A549 (cell line): Measurements from ENCODE around the gene ARHGEF7. TPM values are rescaled to one million over a fixed set of nuclear protein-coding genes. Genes with fewer than 3 reads are reported as not detected.

Experiments
- ATAC-seq, 2 experiments: fragments of 200-7000 bp in 1 of 2; fragments of >200 bp in 1 of 2; cut with Nextera tagmentation in 1 of 2; cut with Tn5 transposase in 1 of 2; 3 replicates each; pipeline versions ENCODE4 v1.8.0 to v1.9.1; 2018 to 2020; ENCODE audit warnings: mild to moderate bottlenecking in 1 of 2, moderate library complexity in 1 of 2
- CTCF ChIA-PET: fragments of 300-600 bp; sonication (Branson Sonifier 250); formaldehyde crosslinking; extraction: SDS; loops from one replicate; lab custom pipeline; 2021; ENCODE audit warnings: antibody characterized with exemption, inconsistent platforms; lab: Yijun Ruan, JAX
- POLR2A ChIA-PET: fragments of 350-600 bp; formaldehyde crosslinking; extraction: SDS; loops from one replicate; lab custom pipeline; 2021; ENCODE audit warnings: antibody characterized with exemption, inconsistent platforms; lab: Yijun Ruan, JAX
- DNase-seq, 2 experiments: peaks; one replicate each; pipeline versions ENCODE4 v3.0.0 to v3.0.0-alpha.2; 2011 to 2016; ENCODE audit warnings: low read depth in 1 of 2, low spot score in 1 of 2
- FAIRE-seq: peaks from 2 replicates; lab custom pipeline; 2011; peaks lifted over from hg19 to GRCh38; lab: Jason Lieb, UNC
- H3K27ac ChIP-seq, 2 experiments: fragments of >200 bp; sonication (Bioruptor Twin); formaldehyde crosslinking; 3 replicates each; pipeline ENCODE4 v1.5.1; 2016 to 2017
- H3K4me1 ChIP-seq: fragments of >200 bp; sonication (Bioruptor Twin); formaldehyde crosslinking; 3 replicates; pipeline ENCODE4 v1.6.1; 2016
- H3K4me2 ChIP-seq: fragments of >200 bp; sonication (Bioruptor Twin); formaldehyde crosslinking; 3 replicates; pipeline ENCODE4 v1.6.1; 2016
- H3K4me3 ChIP-seq: fragments of >200 bp; sonication (Bioruptor Twin); formaldehyde crosslinking; 3 replicates; pipeline ENCODE4 v1.5.1; 2016
- H3K9me3 ChIP-seq: fragments of >200 bp; sonication (Bioruptor Twin); formaldehyde crosslinking; 3 replicates; pipeline ENCODE4 v1.6.1; 2016
- BCL3 ChIP-seq: fragments of >200 bp; sonication (Bioruptor Twin); formaldehyde crosslinking; IDR thresholded peaks from 3 replicates; pipeline ENCODE4 v1.6.1; 2016
- CBX8 ChIP-seq: fragments of 200-600 bp; sonication (generic); IDR thresholded peaks from 2 replicates; pipeline ENCODE4 v1.6.1; 2016
- EHF ChIP-seq: fragments of 250-450 bp; sonication (Bioruptor Pico); IDR thresholded peaks from 2 replicates; pipeline ENCODE4 v1.5.0; 2020; ENCODE audit warnings: mild to moderate bottlenecking
- EHMT2 ChIP-seq: fragments of 200-600 bp; sonication (generic); IDR thresholded peaks from 2 replicates; pipeline ENCODE4 v1.6.1; 2016; ENCODE audit warnings: antibody characterized with exemption, low read depth, mild to moderate bottlenecking, moderate library complexity
- FOSB ChIP-seq: fragments of 250-450 bp; sonication (Bioruptor Pico); IDR thresholded peaks from 2 replicates; pipeline ENCODE4 v1.5.0; 2020; ENCODE audit warnings: mild to moderate bottlenecking, moderate library complexity
- FOXS1 ChIP-seq: fragments of 250-450 bp; sonication (Bioruptor Pico); IDR thresholded peaks from 2 replicates; pipeline ENCODE4 v1.5.0; 2020; ENCODE audit warnings: mild to moderate bottlenecking, moderate library complexity
- HES2 ChIP-seq: fragments of >200 bp; sonication (Bioruptor Twin); formaldehyde crosslinking; IDR thresholded peaks from 2 replicates; pipeline ENCODE4 v1.6.1; 2016
- HEYL ChIP-seq: fragments of 250-450 bp; sonication (Bioruptor Pico); IDR thresholded peaks from 2 replicates; pipeline ENCODE4 v1.8.0; 2021; ENCODE audit warnings: mild to moderate bottlenecking, moderate library complexity
- HOXA7 ChIP-seq: fragments of 250-450 bp; sonication (Bioruptor Pico); IDR thresholded peaks from 2 replicates; pipeline ENCODE4 v1.5.0; 2020; ENCODE audit warnings: mild to moderate bottlenecking, moderate library complexity
- NPAS2 ChIP-seq: fragments of 250-450 bp; sonication (Bioruptor Pico); IDR thresholded peaks from 2 replicates; pipeline ENCODE4 v1.8.0; 2022; ENCODE audit warnings: mild to moderate bottlenecking, moderate library complexity, borderline replicate concordance
- PBX3 ChIP-seq: IDR thresholded peaks from 2 replicates; pipeline ENCODE4 v1.6.1; 2012
- PHF8 ChIP-seq: fragments of 200-600 bp; sonication (generic); IDR thresholded peaks from 2 replicates; pipeline ENCODE4 v1.6.1; 2016; ENCODE audit warnings: low read depth, mild to moderate bottlenecking, antibody characterized with exemption, moderate library complexity, borderline replicate concordance
- POLR2A ChIP-seq: IDR thresholded peaks from 2 replicates; pipeline ENCODE4 v1.6.1; 2012; ENCODE audit warnings: mild to moderate bottlenecking, low read length
- POLR2AphosphoS2 ChIP-seq: conservative IDR thresholded peaks from 2 replicates; pipeline ENCODE4 v1.6.1; 2012; ENCODE audit warnings: low read length, improper control_type of control experiment, inconsistent platforms
- RCOR1 ChIP-seq: fragments of 150-350 bp; IDR thresholded peaks from 2 replicates; pipeline ENCODE4 v1.6.1; 2014; ENCODE audit warnings: antibody characterized with exemption, low read length, low read depth
- ZC3H11A ChIP-seq: fragments of 450-650 bp; IDR thresholded peaks from 2 replicates; pipeline ENCODE4 v1.6.1; 2014; ENCODE audit warnings: antibody characterized with exemption, mild to moderate bottlenecking
- ZNF302 ChIP-seq: fragments of 250-450 bp; sonication (Bioruptor Pico); IDR thresholded peaks from 2 replicates; pipeline ENCODE4 v1.9.0; 2021; ENCODE audit warnings: inconsistent platforms, mild to moderate bottlenecking, moderate library complexity
- WGBS: methylation state at CpG from one replicate; pipeline ENCODE4 v1.1.6; 2017; ENCODE audit errors: missing lambda C conversion rate; 5-methylcytosine and 5-hydroxymethylcytosine counted together
- polyA plus RNA-seq, 4 experiments: library from polyadenylated mRNA; depleted of rRNA in 3 of 4; stranded (reverse); fragments of >200 nt; fragmentation: RNase III in 1 of 4; extraction: RNeasy Plus Mini Kit Qiagen cat#74134 plus additional on column Dnase treatment in 1 of 4; gene quantifications; 2 replicates in 3 of 4; 3 replicates in 1 of 4; pipeline ENCODE4 v1.2.3, GENCODE V29; 2011 to 2017
- TF ChIP-seq, protein P1 (sequence below): fragments of 200-600 bp; sonication (generic); IDR thresholded peaks from 2 replicates; pipeline ENCODE4 v1.6.1; 2016; ENCODE audit warnings: antibody characterized with exemption, mild to moderate bottlenecking, moderate library complexity

ARHGEF7 gene
- polyA plus RNA-seq, 2 of the 4 experiments (the other 2 are of a cell fraction): 21.1 to 23.1 TPM

- 94% methylated on average over 8 of the region's 8 CpGs for WGBS
- H3K4me3 ChIP-seq: no peak overlapping the region
- CTCF ChIA-PET: no interaction called here
- H3K9me3 ChIP-seq: no peaks in the 10 kb centered on the region
- TF ChIP-seq HES2 (no peak), ZNF302 (CRISPR knock-in tag) (no peak)
- H3K4me2 ChIP-seq: no peak overlapping the region
- POLR2A ChIA-PET: no interaction called here
- FAIRE-seq (no peak), DNase-seq (no peak), ATAC-seq (no peak)
- no peak overlapping the region for H3K27ac ChIP-seq
- no peaks in the 10 kb centered on the region for H3K4me1 ChIP-seq
Observed at GRCh38 chr13:111287201-111287600, 172.1 kb downstream of the ARHGEF7 start.

DNA sequence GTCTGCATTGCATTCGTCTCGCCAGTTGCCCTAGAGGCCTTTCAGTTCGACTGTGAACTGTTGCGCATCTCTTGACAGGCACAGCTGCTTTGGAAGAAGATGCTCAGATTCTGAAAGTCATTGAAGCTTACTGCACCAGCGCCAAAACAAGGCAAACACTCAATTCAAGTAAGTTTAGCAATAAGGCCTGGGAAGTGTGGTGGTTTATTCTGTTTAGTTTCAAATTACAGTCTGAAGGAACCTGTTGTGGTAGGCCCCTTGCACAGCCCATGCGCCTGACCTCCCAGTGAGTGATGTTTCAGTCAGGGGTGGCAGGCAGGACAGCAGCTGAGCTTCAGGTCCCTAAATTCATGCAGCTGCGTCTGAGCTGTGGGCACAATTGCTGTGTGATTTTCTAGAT is 173.2 kb downstream of the ARHGEF7 start:
- CTCF ChIA-PET: interaction anchor here (0.7 to 0.8 kb wide), 2 partner anchors 9 to 83 kb away, joined by 3 to 4 read pairs; no protein-coding TSS in a partner anchor
- no peak for ATAC-seq
- WGBS: 97% methylated on average over 7 of the region's 7 CpGs
- no peaks in the 10 kb centered on the region for H3K4me1 ChIP-seq
- TF ChIP-seq RCOR1 (no peak), CBX8 (no peak), HEYL (CRISPR knock-in tag) (no peak)
- TF ChIP-seq, all 56 proteins: peak for 0
- Histone ChIP-seq H3K4me2 (no peak overlapping the region), H3K9me3 (no peaks in the 10 kb centered on the region), H3K4me3 (no peak overlapping the region), H3K27ac (no peak overlapping the region)
- FAIRE-seq: no peak
- no peak for DNase-seq
- POLR2A ChIA-PET: no interaction called here

DNA sequence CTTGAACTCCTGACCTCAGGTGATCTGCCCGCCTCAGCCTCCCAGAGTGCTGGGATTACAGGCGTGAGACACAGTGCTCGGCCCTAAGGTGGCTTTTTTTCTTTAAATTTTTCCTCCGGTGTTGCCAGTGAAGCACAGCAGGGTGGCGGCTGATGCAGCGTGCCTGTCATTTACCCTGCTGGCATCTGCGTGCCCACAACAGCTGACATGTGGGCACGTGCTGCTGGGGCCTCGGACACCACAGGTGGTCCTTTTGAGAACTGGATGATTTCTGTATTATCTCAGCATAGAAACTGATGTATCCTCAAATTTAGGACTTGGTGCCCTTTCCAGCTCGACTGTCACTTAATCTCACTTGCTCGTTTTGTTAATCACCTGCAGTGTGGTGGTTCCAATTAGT is 174.1 kb downstream of the ARHGEF7 start:
- no peaks in the 10 kb centered on the region for H3K9me3 ChIP-seq
- H3K4me1 ChIP-seq: no peaks in the 10 kb centered on the region
- TF ChIP-seq ZC3H11A (no peak), BCL3 (no peak), ZNF302 (CRISPR knock-in tag) (no peak), PHF8 (no peak), EHF (CRISPR knock-in tag) (no peak), FOXS1 (CRISPR knock-in tag) (no peak), NPAS2 (CRISPR knock-in tag) (no peak), POLR2AphosphoS2 (no peak), FOSB (CRISPR knock-in tag) (no peak), EHMT2 (no peak), HOXA7 (no peak), PBX3 (no peak), POLR2A (no peak)
- TF ChIP-seq, protein P1, sequence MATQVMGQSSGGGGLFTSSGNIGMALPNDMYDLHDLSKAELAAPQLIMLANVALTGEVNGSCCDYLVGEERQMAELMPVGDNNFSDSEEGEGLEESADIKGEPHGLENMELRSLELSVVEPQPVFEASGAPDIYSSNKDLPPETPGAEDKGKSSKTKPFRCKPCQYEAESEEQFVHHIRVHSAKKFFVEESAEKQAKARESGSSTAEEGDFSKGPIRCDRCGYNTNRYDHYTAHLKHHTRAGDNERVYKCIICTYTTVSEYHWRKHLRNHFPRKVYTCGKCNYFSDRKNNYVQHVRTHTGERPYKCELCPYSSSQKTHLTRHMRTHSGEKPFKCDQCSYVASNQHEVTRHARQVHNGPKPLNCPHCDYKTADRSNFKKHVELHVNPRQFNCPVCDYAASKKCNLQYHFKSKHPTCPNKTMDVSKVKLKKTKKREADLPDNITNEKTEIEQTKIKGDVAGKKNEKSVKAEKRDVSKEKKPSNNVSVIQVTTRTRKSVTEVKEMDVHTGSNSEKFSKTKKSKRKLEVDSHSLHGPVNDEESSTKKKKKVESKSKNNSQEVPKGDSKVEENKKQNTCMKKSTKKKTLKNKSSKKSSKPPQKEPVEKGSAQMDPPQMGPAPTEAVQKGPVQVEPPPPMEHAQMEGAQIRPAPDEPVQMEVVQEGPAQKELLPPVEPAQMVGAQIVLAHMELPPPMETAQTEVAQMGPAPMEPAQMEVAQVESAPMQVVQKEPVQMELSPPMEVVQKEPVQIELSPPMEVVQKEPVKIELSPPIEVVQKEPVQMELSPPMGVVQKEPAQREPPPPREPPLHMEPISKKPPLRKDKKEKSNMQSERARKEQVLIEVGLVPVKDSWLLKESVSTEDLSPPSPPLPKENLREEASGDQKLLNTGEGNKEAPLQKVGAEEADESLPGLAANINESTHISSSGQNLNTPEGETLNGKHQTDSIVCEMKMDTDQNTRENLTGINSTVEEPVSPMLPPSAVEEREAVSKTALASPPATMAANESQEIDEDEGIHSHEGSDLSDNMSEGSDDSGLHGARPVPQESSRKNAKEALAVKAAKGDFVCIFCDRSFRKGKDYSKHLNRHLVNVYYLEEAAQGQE: no peak
- TF ChIP-seq, all 56 proteins: peak for 0
- no peak overlapping the region for H3K4me3 ChIP-seq
- FAIRE-seq (no peak), DNase-seq (no peak), ATAC-seq (no peak)
- H3K27ac ChIP-seq: no peak overlapping the region
- POLR2A ChIA-PET: no interaction called here
- 87% methylated on average over 11 of the region's 11 CpGs for WGBS
- no peak overlapping the region for H3K4me2 ChIP-seq
- CTCF ChIA-PET: no interaction called here
